Measurements from ENCODE around the gene NMT1. TPM values are rescaled to one million over a fixed set of nuclear protein-coding genes. Genes with fewer than 3 reads are reported as not detected.
A peak's percentile ranks its signal among the peaks of the same experiment; 100 is the strongest.

Gene NMT1
- polyA plus RNA-seq, 12 donors = 34.2 to 92.9 (median 40.6) TPM; not detected in 1

DNA sequence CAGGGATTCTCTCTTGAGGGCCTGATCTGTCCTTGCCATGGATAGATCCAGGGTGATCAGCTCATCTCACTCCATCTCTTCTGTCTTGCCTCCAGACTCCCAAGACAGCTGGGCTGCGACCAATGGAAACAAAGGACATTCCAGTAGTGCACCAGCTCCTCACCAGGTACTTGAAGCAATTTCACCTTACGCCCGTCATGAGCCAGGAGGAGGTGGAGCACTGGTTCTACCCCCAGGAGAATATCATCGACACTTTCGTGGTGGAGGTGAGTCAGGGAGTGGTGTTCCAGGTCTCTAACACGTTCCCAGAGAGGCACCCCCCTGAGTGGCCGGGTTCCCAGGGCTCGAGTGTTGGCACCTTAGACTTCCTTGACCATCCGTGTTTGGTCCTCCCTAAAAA lies 41.7 kb downstream of the NMT1 start:
- DNase-seq = no peak

DNA sequence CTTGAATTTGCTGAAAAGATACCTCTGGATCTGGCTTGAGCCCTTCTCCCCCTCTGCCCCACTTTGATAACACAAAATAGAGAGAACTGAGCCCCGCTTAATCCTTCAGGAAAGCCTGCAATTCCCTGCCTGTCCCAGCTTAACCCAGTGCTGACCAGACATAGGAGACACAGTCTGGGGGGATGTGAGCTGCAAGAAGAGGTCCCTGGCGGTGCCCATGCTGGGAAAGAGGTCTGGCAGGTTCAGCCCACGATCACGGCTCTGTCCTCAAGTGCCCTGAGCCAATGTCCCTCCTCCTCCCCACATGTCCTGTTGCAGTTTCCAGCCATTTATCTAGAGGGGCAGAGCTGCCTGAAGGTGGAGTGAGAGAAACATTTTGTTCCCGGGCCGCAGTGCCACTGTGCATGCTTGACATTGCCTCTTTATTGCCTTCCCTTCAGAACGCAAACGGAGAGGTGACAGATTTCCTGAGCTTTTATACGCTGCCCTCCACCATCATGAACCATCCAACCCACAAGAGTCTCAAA lies 42.2 kb downstream of the NMT1 start:
- DNase-seq = no peak

DNA sequence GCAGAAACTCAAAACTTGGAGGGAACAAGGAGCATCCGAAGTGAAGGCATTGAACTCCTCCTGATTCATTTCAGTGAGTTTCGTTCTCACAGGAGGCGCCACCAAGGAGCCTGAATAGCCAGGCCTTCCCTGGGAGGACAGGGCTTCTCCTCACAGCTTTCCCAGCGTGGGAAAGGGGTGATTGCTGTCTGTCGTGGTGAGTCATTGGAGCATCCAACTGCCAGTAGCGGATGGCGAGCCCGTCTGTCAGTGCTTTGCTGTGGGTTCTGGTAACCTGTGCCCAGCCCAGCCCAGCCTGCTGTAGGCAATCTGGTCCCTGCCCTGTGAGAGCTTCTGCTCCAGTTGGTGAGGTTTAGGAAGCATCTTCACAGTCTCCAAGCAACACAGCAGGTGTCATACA lies 42.9 kb downstream of the NMT1 start:
- DNase-seq = no peak

DNA sequence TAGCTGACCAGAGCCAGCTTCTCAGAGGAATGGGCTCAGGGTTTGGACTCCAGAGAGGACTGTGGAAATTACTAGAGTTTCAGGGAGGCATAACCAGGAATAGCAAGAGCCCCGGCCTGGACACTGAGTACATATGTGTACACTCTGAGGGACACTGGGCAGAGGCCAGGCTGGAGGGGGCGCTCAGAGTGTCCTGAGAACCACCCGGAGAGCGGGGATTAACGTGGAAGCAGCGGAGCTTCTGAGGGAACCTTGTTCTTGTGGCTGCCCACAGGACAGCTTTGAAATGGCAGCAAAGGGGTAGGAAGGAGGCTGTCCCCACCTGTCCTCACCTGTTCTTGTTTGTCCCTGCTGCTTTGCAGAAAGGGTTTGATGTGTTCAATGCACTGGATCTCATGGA lies 43.4 kb downstream of the NMT1 start:
- DNase-seq = no peak

DNA sequence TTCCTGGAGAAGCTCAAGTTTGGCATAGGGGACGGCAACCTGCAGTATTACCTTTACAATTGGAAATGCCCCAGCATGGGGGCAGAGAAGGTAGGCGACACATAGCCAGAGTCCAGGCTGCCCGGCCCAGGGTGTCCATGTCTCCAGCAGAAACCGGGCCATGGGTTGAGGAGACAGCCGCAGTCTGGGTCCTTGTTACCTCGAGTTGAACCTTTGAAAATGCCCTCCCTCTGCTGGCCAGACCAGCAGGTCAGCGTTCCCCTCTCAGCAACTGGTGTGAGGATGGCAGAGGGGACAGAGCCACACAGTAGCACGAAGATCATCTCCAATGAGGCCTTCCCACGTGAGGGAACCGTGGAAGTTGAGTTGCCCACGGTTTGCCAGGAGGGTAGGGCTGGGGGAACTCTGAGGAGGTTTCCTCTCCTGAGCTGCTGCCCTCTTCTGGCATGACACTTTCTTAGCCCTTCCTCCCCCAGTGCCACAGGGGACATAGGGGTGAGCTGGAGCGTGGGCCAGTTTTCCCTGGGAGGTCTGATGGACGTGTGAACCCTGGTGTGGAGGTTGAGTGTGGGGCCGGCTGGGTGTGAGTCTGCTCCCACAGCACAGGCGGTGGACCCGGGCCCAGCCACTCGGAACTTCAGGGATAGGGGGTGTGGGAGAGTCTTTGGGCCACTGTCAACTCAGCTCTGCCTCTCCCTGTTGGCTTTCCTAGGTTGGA lies 43.9 kb downstream of the NMT1 start:
- DNase-seq = no peak

DNA sequence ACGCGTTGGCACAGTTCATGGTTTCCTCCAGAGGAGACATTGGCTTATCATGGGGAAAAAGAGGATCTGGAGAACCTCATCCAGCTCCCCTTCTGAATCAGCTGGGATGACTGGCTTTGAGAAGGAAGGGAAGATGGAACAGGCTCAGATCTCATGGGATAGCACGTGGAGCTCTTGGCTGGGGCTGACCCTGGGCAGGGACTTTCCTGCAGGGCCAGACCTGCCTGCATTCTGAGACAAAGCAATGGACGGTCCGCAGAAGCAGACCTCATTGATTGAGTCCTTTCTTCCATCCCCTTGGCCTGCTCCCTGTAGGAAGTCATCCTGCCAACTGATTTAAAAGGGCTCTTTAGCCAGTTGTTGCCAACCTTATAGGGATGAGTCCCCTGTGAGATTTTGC lies 45.0 kb downstream of the NMT1 start:
- DNase-seq = no peak

DNA sequence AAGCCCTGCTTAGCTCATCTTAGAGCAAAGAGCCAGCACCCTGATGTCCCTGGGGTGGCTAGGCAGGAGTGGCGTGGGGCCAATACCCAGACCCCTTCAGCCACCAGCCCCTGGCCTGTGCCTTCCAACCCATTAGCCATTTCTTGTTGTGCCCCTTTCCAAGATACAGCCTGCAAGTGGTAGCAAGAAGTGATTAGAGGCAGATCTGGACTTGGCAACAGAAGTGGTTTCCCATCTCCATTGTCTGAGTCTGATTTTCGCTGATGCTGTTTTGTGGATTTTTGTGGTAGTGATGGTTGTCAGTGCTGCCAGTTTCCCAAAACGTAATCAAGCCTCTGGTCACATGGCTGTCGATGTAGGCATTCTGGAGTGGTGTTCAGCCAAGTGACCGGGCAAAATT lies 45.5 kb downstream of the NMT1 start:
- DNase-seq = no peak

DNA sequence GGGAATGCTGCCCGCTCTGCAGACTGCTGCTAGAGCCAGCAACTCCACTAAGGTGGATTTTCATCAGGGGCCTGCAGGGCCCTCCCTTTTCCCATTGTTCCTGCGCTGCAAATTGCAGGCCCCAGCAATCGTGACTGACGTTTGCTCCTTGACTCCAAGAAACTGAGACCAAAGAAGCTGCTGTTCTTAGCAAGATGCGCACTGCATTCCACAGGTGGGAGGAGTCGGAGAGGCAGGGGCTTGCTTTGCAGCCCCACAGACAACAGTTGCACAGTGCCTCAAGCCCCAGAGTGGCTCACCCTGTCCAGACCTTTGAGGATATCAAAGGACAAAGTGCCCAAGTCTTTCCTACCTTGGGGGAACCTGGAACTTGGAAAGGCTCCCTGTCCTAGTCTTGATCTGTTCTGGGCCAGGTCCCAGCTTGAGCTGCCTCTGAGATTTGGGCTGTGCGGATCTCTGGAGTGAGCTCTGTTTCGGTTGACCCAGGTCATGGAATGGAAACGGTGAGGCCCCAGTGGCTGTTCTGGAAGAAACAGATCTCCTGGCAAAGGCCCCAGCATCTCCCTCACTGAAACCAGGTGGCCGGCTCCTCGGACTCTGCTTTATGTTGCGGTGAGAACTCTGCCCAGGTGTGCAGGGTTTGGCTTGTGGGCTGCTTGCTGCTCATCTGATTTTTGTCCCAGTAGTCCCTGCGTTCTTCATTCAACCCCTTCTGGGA lies 46.3 kb downstream of the NMT1 start:
- DNase-seq = peak; percentile 43

DNA sequence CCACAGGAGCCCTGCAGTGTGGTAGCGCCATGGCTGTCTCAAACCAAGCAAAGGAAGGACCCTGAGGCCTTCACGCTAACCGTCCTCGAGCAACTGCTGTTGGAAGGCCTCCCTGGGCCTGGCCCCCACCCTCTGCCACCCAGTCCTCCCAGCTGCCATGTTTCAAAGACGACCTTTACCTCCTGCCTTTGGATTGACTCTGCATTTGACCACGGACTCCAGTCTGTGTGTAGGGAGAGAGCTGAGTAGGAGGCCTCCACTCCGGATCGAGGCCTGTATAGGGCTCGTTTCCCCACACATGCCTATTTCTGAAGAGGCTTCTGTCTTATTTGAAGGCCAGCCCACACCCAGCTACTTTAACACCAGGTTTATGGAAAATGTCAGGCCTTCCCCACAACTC lies 46.9 kb downstream of the NMT1 start:
- no peak for DNase-seq

DNA sequence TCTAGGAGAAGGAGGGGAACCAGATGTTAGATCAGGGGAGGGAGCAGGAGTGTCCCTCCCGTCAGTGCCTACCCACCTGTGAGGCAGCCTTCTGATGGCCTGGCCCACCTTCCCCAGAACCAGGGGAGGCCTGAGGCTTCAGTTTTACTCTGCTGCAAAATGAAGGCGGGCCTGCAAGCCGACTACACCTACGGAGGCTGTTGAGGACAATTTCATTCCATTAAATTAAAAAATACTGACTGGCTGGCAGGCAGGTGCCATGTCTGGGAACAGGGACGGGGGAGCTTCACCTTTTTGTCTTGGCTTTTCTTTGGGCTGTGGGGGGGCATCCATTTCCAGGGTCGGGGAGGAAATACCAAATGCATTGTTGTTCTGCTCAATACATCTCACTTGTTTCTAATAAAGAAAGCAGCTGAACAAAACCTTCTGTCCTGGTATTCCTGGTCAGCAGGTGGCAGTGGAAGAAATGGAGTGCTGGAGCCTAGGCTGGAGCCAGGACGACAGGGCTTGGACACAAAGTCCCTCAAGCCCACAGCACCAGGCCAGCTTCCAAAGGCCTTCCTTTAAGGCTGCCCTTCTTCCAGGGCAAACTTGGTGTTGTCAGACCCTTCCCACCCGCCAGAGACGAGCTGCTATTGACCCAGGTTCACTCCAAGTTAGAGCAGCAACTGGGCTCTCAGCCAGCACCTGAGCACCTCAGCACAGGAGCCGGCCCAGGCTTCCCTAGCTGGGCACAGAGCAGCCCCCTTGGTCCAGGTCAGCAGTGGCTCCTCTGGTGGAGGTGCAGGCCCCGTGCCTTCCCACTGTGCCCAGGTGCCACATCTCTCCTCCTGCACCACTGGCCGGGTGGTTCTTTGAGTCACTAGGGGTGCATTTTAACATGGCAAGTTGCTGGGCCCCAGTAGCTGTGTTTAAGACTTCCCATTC lies 47.7 kb downstream of the NMT1 start:
- no peak for DNase-seq

DNA sequence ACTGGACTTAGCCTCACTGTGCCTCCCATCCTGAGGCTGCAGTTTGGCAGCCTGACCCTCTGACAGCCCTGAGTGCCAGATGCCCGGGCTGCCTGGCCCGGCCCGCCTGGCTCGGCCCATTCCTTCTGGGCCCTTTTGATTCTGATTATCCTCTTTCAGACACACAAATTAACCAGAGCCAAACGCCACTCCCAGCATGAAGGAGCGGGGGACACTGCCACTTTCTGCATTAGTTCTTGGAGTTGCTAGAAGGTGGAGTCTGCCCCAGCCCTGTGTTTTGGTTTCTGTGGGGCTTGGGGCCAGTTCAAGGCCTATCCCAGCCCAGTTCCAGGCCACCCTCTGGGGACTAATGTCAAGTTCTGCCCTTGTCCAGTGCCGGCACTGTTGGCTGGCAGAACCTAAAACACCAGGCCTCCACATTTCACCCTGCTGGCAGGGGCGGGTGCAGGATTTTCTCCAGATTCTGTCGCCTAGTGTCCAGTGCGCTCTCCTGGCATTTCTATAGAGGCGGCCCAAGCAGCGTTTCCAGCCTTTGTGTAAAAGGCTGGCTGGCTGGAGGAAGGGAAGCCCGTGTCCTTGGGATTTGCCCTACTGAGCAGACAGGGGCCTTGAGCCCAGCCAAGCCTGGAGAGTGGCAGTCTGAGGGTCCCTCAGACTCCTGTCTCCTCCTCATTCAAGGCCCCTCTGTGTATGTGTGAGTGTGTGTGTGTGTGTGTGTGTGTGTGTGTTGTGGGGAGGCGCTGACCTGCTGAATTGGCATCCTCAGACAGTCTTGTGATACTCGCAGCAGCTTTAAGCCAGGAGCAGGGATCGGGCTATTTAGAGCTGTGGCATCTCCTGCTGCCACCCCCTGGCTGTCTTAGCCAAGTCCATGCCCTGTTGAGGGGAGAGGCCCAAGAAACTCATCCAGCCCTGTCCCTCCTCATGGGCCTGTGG lies 49.8 kb downstream of the NMT1 start:
- no peak for DNase-seq

DNA sequence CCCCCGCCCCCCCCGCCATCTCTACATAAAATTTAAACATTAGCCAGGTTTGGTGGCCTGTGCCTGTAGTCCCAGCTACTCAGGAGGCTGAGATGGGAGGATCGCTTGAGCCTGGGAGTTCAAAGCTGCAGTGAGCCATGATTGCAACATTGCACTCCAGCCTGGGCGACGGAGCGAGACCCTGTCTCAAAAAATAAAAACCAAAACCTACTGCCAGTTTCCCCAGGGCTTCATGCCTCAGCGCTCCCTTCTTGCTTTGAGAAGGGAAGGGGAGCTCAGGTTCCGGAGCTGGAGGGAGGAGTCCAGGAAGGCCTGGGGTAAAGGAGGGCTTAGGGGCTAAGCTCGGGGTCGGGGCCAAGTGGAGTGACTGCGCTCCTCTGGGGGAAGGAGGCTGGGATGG lies 50.7 kb downstream of the NMT1 start:
- DNase-seq = no peak

DNA sequence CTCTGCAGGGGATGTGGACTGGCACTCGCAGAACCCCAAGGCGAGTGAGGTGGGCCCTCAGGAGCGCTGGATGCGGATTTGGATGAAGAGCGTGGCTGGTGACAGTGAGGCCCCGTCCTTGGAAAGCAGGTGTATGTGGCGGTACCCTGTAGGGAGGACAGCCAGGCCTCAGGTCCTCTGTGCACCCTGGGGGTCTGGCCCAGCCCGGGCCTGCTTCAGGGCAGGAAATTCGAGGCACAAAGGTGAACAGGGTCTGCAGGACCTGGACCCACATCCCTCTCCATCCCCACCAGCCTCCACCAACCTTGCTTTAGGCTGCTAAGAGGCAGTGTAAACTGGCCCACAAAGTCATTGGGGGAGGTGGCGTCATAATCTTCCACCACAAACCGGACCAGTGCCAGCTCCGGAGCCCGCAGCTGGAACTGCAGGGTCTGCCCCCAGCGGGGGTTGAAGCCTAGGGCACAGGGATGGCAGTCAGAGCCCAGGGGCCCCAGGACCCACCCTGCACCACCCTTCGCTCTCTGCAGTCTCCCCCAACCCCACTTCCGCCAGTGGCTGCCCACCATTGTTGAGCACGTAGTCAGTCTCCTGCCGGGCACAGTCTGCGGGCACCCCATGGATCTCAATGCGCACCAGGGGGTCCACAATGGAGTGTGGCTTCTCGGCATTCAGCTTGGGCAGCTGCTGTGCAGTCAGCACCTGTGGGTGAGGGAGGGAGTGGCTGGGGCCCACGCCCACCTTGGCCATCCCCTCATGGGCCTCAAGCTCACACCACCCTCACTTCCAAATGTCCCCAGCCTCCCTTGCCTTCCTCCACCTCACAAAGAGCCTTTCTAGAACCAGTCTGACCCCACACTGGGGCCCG lies 51.7 kb downstream of the NMT1 start:
- DNase-seq = no peak

DNA sequence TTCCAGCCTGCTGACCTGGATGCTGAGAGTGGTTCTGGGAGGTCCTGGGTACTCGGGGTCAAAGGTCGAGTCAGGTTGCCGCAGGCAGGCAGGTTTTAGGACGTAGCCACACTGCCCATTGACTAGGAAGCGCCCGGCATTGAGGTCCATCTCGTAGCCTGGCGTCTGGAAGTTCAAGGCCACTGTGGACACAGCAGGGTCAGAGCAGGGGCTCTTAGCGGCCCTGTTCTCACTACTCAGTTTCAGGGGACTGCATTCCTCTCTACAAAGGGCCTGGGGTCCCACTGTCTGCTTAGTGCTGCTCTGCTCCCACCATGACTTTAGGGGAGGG lies 52.3 kb downstream of the NMT1 start:
- no peak for DNase-seq

DNA sequence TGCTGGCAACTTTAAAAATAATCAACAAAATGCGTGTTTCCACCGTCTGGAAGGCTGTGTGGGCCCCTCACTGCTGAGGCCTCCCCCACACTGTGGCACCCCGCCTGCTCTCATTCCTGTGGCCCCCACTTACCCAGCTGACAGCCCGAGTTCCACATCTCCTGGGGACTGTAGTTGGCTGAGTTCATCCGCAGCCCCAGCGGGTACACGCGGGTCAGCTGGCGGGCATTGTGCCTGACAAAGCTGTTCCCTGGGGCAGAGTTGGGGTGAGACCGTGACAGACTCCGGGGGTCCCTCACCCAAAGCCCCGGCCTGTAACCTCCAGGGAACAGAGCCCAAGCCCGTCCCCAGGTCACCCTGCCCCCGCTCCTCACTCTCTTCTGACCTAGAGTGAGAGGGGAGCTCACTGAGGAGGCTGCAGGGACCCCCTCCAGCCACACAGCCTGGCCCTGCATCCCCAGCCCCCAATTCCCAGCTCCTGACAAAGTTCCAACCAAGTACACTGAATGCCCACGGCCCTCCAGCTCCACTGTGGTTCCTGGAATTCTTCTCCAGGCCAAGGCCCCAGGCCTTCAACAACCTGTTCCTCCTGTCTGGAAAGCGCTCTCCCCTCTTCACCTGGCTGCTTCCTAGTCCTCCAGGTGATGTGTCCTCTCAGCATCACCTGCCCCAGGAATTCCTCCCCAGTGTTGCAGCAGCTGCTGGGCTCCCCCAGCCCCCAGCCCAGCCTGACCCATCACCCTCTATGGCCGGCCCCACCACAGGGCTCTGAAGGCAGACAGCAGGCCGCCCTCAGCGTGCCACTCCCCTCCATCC lies 53.2 kb downstream of the NMT1 start:
- no peak for DNase-seq

DNA sequence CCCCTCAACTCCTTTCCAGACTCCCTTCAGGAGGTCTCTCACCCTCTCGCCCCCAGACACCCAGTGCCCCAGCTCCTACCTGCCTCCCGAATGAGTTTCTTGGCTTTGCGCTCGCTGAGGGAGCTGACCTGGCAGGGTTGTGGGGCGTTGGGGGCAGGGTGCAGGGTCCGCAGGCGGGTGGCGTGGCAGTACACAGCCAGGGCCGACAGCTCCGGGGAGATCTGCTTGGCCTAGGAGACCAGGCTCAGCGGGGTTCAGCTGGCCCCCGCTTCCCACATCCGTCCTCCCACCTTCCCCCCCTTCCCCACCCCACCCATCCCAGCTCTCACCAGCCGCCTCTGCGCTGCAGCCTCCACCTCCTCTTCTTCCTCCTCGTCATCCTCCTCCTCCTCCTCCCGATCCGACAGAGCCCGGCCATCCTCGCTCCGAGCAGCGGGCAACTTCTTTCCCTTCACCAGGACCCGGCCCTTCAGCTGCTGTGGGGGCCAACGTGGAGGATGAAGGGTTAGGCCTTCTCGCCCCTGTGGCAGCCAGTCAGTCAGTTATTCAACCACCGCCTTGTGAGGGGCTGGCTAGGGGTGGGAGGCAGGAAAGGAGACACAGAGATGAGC lies 54.0 kb downstream of the NMT1 start:
- no peak for DNase-seq

DNA sequence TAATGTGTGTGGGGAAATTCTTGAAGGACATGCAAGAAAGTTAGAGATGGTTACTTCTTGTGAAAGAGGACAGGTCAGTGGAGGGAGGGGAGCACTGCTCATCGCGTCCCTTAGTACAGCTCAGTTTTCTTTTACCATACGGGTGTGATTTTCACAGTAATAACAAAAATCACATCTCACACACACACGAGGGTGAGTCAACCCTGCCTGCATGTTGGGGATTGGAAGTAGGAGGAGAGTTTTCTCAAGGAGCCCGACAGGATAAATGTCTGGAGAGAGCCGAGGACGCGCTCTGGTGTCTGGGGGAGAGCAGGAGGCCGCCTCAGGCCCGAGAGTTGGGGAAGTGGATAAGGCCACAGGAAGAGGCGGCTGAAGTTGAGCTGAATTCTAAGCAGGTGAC lies 54.8 kb downstream of the NMT1 start:
- no peak for DNase-seq

DNA sequence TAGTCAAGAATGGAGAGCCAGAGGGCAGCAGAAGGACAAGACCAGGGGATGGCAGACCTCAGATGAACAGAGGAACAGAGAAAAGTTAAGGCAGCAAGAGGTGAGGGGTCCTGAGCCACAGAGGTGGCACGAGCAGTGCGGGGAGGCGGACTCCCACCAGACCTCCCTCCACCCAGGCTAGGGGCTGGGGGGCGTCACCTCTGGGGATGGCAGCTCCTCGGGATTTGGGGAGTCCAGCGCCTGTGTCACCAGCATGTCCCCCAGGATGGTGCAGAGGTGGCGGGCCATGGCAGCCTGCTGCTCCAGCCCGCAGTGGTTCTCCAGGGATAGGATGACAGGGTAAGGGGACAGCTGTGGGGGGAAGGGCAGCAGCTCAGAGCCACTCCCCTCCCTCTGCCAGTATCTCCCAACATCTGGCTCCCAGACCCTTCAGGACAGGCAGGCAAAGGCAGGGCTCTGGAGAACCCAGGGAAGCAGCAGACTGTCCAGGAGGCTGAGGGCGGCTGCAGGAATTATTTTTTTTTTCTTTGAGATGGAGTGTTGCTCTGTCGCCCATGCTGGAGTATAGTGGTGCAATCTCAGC lies 55.4 kb downstream of the NMT1 start:
- no peak for DNase-seq

DNA sequence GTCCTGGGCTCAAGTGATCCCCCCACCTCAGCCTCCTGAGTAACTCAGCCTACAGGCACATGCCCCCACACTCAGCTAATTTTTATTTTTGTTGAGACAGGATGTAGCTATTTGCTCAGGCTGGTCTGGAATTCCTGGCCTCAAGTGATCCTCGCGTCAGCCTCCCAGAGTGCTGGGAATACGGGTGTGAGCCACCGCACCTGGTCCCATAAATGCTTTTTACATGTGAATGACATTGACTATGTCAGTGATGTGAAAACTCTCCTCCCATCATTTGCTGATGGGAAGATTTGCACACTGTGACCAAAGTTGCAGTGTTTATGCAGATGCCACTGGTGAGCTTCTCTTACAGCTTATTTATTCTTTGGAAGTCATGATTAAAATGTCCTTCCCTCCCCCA lies 56.2 kb downstream of the NMT1 start:
- no peak for DNase-seq

All from muscle of arm (tissue), 12 donors.